Measurements from ENCODE around the gene ASRGL1.

GRCh38 chr11:62337303-62338181, at the start of gene ASRGL1:
- TF ChIP-seq POLR2A (IDR thresholded peaks at IDR 0.05) (no peak), CTCF (IDR thresholded peaks at IDR 0.05) (no peak), EP300 (IDR thresholded peaks at IDR 0.05) (no peak), POLR2AphosphoS5 (IDR thresholded peaks at IDR 0.05) (peak in 2 of 4 donors; percentile 45 to 67)
